H1 (cell line): ENCODE data around the gene CDKN2AIP.

Experiments
- CTCF ChIP-seq, 3 experiments: IDR thresholded peaks; 1 replicate in 2 of 3; 2 replicates in 1 of 3; pipeline versions ENCODE4 v1.5.1 to v1.6.1; 2011; ENCODE audit warnings: low read length in 3 of 3, mild to moderate bottlenecking in 3 of 3, inconsistent platforms in 2 of 3, low read depth in 1 of 3, moderate library complexity in 1 of 3; ENCODE audit not compliant: insufficient read depth in 1 of 3; ENCODE audit errors: control extremely low read depth in 1 of 3
- EZH2 ChIP-seq: fragments of 200-600 bp; sonication (generic); IDR thresholded peaks from 2 replicates; pipeline ENCODE4 v1.7.1; 2012; ENCODE audit warnings: low read depth, mild to moderate bottlenecking, moderate library complexity, low read length, inconsistent platforms; ENCODE audit not compliant: severe bottlenecking
- MAX ChIP-seq: IDR thresholded peaks from 2 replicates; pipeline ENCODE4 v1.6.1; 2012; ENCODE audit warnings: inconsistent platforms
- RBBP5 ChIP-seq: IDR thresholded peaks from 2 replicates; pipeline ENCODE4 v1.7.1; 2012; ENCODE audit warnings: low read depth, mild to moderate bottlenecking, inconsistent platforms, low read length, moderate library complexity, borderline replicate concordance
- SP2 ChIP-seq: IDR thresholded peaks from 2 replicates; pipeline ENCODE4 v1.6.1; 2012; ENCODE audit warnings: mild to moderate bottlenecking, low read length, inconsistent platforms
- SP4 ChIP-seq: IDR thresholded peaks from 2 replicates; pipeline ENCODE4 v1.6.1; 2012; ENCODE audit warnings: low read length, inconsistent platforms
- TBP ChIP-seq: IDR thresholded peaks from 2 replicates; pipeline ENCODE4 v1.6.1; 2011; ENCODE audit warnings: low read depth, low read length, improper control_type of control experiment

GRCh38 chr4:183449193-183449882 lies 4.9 kb downstream of the CDKN2AIP start:
- no peak for TF ChIP-seq EZH2
- no peak for TF ChIP-seq MAX
- no peak for TF ChIP-seq SP2
- no peak for TF ChIP-seq CTCF (IDR thresholded peaks at IDR 0.05; ENCODE audit: control extremely low read depth in 1 of 3, insufficient read depth in 1 of 3, low read depth in 1 of 3, low read length in 3 of 3)
- no peak for TF ChIP-seq RBBP5
- TF ChIP-seq TBP = no peak
- TF ChIP-seq SP4 = no peak
